Measurements from ENCODE around the gene SP5.

The SP5 gene

DNA sequence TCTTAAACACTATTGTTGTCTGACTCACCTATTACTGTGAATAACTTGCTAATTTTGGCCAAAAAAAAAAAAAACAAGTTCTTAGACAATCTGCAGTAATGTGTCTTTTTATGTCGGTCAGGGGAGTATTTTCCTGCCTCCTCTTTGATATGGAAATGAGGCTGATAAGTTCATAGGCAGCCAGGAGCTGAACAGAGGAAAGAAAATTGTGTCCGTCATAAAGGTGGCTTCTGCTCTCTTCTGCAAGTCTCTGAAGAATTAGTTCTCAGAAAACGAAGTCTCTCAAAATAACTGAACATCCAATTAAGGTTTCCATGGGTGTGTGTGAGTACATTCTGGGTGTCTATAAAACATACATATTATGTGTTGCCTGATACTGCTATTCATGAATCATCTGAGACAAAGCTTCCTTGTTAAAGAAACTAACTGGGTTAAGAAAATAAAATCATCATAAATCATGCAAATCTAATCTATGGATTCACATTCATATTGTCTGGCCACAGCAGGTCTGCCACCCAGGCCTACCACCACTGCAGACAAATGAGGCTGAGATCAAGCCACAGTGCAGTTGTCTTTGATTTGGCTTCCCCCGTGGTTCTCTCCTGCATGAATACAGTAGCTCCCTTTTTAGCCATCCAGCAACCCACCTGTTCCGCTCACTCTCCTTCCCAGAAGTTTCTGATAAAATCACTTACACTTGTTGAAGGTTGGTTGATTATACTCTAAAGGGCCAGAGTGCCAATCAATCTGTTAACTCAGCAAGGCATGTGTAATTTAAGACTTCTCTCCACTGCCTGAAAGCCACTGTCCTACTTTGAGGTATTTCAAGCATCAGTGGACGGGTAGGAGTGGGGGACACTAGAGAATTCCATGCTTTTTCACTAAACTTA is 19.4 kb upstream of the SP5 start:
- H3K4me3 ChIP-seq (ENCODE audit: low read length): no peak overlapping the region
- no peak for TF ChIP-seq ZNF274 (IDR thresholded peaks at IDR 0.05; ENCODE audit: low read depth, low read length)

DNA sequence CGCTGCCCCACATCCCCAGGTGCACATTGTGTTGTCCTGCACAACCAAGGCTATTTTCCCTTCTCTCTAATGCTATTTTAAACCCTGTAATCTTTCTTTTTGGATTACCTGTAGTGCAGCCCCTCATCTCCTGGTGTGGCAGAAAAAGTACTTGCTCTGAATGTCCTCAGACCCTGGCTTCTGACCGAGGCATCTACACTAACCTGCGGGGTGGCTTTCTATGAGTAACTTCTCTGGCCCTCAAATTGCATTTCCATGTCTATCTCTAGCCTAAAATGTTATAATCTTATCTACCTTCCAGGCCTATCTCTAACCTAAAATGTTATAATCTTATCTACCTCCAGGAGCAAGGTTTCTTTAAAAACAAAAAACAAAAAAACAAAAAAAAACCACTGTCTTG is 18.2 kb upstream of the SP5 start:
- H3K4me3 ChIP-seq (ENCODE audit: low read length): no peak overlapping the region
- no peak for TF ChIP-seq ZNF274 (IDR thresholded peaks at IDR 0.05; ENCODE audit: low read depth, low read length)

DNA sequence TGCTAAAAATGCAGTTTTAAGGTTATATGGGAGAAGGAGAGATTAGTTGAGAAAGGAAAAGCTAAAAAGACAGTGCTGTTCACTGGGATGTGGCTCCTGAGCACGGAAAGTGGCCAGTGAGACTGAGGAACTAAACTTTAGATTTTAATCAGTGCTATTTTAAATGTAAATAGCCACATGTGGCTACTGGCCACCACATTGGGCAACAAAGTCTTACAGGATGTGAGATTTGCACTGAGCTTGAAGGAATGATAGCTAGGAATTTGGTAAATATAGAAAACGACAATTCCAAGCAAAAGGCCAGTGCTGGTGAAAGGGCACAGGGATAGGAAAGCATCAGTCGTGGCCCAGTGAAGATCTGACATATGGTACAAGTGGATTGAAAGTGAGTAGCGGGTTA is 14.1 kb upstream of the SP5 start:
- H3K4me3 ChIP-seq (ENCODE audit: low read length): no peak overlapping the region
- TF ChIP-seq ZNF274 (IDR thresholded peaks at IDR 0.05; ENCODE audit: low read depth, low read length): no peak

DNA sequence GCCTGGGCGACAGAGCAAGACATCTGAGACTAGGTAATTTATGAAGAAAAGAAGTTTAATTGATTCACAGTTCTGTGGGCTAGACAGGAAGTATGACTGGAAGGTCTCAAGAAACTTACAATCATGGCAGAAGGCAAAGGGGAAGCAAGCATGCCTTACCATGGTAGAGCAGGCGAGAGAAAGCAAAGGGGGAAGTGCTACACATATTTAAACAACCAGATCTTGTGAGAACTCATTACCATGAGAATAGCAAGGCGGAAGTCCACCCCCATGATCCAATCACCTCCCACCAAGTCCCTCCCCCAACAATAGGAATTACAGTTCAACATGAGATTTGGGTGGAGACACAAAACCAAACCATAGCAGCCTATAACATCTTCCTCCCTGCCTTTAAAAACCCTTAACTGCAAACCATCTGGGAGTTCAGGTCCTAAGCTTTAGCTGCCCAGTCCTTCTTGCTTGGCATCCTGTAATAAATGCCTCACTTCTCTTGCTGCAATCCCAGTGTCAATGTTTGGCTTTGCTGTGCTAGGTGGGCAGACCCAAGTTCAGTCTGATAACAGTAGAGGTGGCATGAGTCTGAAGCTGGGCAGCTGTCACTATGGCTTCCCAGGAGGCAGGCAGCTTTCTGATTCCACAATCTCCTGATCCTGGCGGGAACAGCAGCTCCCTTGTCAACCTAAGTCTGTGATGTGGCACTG is 11.2 kb upstream of the SP5 start:
- TF ChIP-seq ZNF274 (IDR thresholded peaks at IDR 0.05; ENCODE audit: low read depth, low read length): no peak
- no peak overlapping the region for H3K4me3 ChIP-seq (ENCODE audit: low read length)

DNA sequence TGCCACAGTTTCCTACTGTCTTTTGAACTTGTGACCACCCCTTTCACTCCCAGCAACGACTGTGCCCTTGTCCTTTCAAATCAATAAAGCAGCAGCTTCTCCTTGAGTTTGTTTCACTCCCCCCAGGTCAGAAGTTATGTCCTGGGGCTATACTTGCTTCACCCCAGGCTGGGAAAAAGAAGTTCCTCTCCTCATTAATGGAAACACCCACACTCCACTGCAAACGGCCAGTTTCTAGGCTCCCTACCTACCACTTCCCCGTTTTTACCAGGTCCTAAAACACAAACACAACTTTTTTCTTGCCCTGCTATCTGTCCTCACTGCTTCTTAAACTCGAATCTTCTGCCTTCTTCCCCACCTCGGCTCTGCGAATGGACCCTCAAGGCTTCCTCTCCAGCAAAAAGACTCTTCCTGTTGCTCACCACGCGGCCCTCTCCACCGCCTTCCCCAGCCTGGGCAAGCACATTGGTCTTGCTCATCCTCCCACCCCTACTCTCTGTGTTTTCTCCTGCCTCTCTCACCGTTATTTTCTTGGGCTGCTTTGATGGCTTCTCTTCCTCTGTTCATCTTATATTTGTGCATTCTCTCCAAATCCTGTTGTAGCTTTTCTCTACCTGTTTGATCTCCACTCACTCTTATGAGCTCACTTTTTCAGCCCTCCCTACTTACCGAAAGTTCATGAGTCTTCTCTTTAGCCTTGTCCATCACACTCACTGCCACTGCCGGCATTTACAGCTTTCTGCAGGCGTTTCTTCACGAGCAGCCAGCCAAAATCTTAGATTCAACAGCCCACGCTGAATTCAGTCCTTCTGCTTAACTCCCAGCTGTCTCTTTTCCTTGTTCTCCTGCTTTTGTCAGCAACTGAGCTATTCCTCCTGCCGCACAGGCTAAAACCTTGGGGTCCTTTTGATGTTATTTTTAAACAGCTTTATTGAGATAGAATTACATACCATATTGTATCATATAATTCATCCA is 7.0 kb upstream of the SP5 start:
- no peak for TF ChIP-seq ZNF274 (IDR thresholded peaks at IDR 0.05; ENCODE audit: low read depth, low read length)
- no peak overlapping the region for H3K4me3 ChIP-seq (ENCODE audit: low read length)

DNA sequence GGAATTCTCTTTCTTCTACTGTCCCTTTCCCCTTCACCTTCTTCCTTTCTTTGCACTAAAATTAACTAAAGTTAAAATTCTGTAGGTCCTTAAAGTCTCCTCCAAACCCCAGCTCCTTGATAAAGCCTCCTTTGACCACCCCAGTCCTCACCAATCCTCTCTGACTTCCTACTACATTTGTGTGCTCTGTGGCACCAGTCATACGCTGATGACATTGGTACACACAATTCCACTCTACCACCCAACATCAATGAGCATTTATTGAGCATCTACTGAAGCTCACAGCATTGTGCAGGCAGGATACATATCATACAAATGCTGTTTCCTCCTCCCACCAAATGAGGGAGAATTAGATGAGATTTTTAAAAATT is 4.5 kb upstream of the SP5 start:
- no peak overlapping the region for H3K4me3 ChIP-seq (ENCODE audit: low read length)

DNA sequence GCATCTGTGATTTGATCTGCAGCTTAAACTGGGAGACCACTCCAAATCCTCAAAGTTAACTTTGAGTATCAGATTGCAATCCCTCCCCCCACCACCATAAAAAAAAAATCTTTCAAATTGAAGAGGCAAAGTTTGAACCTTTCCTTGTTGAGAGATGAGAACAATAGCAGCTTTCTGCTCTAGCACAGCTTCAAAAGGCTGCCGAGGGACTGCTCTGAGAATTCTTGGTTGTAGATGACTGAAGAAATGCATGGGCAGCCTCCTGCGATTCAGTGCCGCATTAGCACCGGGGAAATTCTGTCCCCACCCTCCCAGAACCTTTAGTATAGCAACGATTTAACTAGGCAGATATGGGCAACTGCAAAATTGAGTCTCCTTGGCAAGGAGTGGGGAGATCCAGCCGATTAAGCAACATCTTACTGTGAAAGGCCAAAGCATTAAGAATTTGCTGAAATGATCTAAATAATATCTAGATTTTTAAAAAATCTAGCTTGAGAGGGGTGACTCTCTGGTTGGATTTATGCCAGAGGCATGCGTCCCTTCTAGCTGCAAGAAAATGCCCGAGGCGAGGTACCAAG is 3.9 kb upstream of the SP5 start:
- H3K4me3 ChIP-seq (ENCODE audit: low read length): no peak overlapping the region
- no peak for TF ChIP-seq ZNF274 (IDR thresholded peaks at IDR 0.05; ENCODE audit: low read depth, low read length)

More for the DNA sequence above, 4.5 kb upstream of the SP5 start:
- TF ChIP-seq ZNF274 (IDR thresholded peaks at IDR 0.05; ENCODE audit: low read depth, low read length): no peak

DNA sequence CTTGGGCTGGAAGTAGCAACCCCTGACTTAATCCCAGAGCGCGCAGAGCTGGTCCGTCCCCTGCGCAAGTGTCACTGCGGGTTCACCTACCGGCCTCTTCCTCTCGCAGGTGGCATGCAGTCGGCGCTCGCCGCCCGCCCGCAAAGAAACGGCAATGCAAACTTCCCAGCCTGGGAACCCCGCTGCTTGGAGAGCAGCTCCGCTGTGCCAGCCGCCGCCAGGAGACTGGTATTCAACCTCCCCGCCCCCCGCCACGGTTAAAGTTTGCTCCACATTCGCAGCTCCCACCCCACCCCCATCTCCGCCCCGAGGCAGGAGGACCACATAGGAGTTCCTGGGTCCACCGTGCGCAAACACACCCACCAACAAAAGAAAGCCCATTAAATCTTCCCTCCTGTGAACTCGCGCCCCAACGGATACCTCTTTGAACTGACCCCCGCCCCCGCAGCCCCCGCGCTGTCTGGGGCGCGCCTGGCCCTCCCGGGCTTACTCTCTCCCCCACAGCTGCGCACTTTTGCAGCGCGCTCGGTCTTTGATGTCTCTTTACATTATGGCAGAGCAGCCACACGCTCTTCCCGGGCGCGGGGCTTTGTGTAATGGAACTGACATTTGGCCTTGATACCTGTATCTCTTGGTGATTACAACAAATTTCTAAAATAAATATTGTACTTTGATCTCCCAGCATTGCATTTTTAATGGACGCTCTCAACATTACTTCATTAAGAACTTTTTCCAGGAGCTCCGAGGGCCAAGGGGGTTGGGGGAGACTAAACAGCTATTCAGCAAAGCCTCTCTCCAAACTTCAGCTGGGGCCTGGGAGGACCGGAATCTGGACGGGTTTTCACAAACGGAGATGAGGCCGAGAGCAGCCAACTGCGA is 3.1 kb upstream of the SP5 start:
- H3K4me3 ChIP-seq (ENCODE audit: low read length): no peak overlapping the region
- TF ChIP-seq ZNF274 (IDR thresholded peaks at IDR 0.05; ENCODE audit: low read depth, low read length): no peak

DNA sequence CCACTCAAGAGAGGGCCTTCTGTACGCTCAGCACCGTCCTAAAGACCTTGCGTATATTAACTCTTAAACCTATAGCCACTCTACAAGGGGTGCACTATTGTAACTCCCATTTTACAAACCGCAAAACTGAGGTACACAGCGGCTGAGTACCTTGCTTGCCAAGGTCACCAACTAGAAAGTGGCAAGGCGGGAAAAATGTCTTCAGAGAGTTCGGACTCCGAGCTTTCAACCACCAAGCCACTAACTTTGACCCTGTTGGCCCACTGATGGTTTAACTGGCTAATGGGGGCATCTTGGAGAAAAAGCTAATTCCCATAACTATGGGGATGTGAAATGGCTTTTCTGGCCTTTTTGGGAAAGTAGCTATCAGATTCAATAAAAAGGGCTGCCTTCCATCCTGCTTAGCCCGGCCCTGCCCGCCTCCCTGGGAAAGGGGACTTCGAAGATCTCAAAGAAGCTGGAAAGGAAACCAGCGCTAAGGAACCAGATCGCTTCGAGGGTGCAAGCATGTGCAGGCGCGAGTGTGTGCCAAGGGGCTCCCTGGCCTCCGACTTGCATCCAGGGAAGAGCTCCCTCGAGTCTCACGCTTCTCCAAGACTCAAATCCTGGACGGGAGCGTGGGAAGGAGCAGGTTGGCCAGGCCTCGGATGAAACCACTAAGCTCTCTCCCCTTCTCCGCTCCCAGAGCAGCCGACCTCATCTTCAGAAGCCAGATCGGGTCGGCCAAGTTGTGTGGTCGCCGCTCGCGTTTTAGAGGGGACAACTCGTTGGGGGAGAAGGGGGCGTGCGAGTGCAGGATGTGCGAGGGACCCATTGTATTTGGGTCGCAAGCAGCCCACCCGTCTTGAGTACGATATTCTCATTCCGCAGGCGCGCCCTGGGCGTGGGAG is 2.2 kb upstream of the SP5 start:
- TF ChIP-seq ZNF274 (IDR thresholded peaks at IDR 0.05; ENCODE audit: low read depth, low read length): no peak
- H3K4me3 ChIP-seq (ENCODE audit: low read length): no peak overlapping the region

DNA sequence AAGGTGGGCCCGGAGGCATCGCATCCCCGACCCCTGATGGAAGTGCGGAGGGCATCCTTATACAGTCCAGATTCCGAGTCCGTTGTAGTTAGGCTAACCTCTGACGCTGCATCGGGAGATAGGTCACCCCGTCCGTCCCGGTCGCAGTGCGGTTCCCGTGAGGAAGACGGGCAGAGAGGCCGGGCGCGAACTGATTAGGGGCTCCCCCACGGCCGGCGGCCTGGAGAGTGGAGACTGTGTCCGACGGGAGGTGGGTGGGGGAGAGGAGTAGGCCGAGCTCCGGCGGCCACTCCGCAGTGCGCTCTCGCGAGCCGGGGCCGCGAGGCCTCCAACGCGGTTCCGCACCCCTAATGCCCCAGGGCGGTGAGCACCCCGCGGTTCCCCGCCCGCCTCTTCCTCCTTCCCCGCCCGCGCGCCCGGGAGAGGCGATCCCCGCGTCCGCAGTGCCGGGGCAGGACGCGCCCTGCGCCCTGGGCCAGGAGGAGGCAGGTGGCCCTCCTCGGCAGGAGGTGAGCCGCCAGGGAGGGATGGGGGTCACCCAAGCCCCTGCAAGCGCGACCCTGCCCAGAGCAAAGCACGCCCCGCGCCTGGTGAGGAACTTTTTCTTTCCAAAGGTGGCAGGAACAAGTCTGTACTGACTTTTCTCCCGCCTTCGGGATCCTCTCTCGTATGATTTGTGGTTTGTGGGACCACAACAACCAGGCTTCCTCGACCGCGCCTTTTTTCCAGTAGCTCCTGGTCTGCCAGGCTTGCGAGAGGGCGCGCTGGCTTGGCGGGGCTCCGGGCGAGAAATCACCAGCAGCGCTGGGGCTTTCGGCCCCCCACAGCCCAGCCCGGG is 1.4 kb upstream of the SP5 start:
- peak overlapping the region; percentile 47; the same call in 1 of the 2 replicates for H3K4me3 ChIP-seq (ENCODE audit: low read length)
- no peak for TF ChIP-seq ZNF274 (IDR thresholded peaks at IDR 0.05; ENCODE audit: low read depth, low read length)

DNA sequence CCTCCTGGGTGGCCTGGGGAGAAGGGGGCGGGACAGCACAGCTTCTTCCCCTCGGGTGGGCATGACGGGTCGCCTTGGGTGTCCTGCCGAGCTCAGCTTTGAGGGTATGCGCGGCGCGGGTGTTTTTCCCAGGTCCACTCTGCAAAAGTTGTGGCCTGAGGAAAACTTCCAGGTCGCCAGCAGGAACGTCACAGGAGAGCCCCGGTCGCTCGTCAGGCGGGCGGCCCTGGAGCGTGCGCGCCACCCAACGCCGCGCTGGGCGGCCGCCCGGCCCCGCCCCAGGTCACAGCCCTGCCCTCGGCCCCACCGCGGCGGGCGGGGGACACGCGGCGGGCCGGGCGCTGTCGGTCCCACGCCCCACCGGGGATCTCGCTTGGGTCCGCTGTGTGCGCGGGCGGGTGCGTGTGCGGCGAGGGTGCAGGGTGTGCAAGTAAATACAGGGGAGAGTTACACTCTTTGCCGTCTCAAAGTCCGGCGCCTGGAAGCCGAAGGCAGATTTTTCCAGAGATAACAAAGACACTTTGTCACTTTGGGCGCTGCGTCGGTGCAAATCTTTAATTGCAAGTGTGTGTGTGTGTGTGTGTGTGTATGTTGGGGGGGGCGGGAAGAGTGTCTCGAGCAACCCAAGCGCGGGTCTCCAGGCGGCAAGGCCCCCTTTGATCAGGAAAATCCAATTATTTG is 616 bp upstream of the SP5 start:
- no peak for TF ChIP-seq ZNF274 (IDR thresholded peaks at IDR 0.05; ENCODE audit: low read depth, low read length)
- H3K4me3 ChIP-seq (ENCODE audit: low read length): peak overlapping the region; percentile 47; the same call in 1 of the 2 replicates
